ENCODE results near the gene GRAP2.
"Not testable (repeated sequence)": the region's sequence is repeated elsewhere in the genome, so short reads cannot be mapped to it uniquely, and the experiment has no call there.

Gene GRAP2

GRCh38 chr22:39900306-39901227 is at the start of gene GRAP2:
Gene GRAP2 (plus strand): TSS chr22:39901084. CDS start chr22:39947107, 46,023 bp downstream.
- DNase-seq (ENCODE audit: low read depth in 2 of 2, low spot score in 1 of 2), result peak in 1 of 2 donors; percentile 41

- no peak for DNase-seq (ENCODE audit: low read depth in 2 of 2, low spot score in 1 of 2)
These were observed 49.1 kb upstream of the GRAP2 start for GRCh38 chr22:39851606-39852315.

GRCh38 chr22:39852799-39853198 is 48.1 kb upstream of the GRAP2 start:
- no peak for DNase-seq (ENCODE audit: low read depth in 2 of 2, low spot score in 1 of 2)

DNA sequence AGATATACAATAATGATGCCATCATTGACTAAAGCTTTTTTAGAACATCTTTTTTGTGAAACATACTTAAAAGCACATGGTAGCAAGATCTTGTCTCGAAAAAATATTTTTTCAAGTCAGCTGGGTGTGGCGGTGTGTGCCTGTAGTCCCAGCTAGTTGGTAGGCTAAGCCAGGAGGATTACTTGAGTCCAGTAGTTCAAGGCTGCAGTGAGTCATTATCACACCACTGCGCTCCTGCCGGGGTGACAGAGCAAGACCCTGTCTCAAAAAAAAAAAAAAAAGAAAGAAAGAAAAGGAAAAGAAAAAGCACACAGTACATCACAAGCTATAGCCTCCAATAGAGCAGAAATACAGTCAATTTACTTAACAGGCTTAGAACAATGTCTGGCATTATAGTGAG is 44.3 kb upstream of the GRAP2 start:
- no peak for DNase-seq (ENCODE audit: low read depth in 2 of 2, low spot score in 1 of 2)

GRCh38 chr22:39859903-39860588 is 40.8 kb upstream of the GRAP2 start:
- no peak for DNase-seq (ENCODE audit: low read depth in 2 of 2, low spot score in 1 of 2)

- DNase-seq (ENCODE audit: low read depth in 2 of 2, low spot score in 1 of 2), result no peak
These were observed 32.1 kb upstream of the GRAP2 start for GRCh38 chr22:39868741-39869140.

GRCh38 chr22:39869797-39870196 is 31.1 kb upstream of the GRAP2 start:
- DNase-seq (ENCODE audit: low read depth in 2 of 2, low spot score in 1 of 2), result not testable (repeated sequence)

GRCh38 chr22:39871008-39871798 is 29.7 kb upstream of the GRAP2 start:
- no peak for DNase-seq (ENCODE audit: low read depth in 2 of 2, low spot score in 1 of 2)

GRCh38 chr22:39872548-39872947 is 28.3 kb upstream of the GRAP2 start:
- no peak for DNase-seq (ENCODE audit: low read depth in 2 of 2, low spot score in 1 of 2)

- no peak for DNase-seq (ENCODE audit: low read depth in 2 of 2, low spot score in 1 of 2)
These were observed 26.9 kb upstream of the GRAP2 start for GRCh38 chr22:39873965-39874364.

DNA sequence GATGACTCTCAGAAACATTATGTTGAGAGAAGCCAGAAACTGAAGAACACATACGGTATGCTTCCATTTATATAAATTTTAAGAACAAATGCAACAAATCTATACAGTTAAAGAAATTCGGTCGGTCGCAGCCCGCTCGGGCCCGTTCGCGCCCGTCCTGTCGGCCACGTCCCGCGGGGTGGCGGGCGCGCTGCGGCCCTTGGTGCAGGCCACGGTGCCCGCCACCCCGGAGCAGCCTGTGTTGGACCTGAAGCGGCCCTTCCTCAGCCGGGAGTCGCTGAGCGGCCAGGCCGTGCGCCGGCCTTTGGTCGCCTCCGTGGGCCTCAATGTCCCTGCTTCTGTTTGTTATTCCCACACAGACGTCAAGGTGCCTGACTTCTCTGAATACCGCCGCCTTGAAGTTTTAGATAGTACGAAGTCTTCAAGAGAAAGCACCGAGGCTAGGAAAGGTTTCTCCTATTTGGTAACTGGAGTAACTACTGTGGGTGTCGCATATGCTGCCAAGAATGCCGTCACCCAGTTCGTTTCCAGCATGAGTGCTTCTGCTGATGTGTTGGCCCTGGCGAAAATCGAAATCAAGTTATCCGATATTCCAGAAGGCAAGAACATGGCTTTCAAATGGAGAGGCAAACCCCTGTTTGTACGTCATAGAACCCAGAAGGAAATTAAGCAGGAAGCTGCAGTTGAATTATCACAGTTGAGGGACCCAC is 25.6 kb upstream of the GRAP2 start:
- not testable (repeated sequence) for DNase-seq (ENCODE audit: low read depth in 2 of 2, low spot score in 1 of 2)

DNA sequence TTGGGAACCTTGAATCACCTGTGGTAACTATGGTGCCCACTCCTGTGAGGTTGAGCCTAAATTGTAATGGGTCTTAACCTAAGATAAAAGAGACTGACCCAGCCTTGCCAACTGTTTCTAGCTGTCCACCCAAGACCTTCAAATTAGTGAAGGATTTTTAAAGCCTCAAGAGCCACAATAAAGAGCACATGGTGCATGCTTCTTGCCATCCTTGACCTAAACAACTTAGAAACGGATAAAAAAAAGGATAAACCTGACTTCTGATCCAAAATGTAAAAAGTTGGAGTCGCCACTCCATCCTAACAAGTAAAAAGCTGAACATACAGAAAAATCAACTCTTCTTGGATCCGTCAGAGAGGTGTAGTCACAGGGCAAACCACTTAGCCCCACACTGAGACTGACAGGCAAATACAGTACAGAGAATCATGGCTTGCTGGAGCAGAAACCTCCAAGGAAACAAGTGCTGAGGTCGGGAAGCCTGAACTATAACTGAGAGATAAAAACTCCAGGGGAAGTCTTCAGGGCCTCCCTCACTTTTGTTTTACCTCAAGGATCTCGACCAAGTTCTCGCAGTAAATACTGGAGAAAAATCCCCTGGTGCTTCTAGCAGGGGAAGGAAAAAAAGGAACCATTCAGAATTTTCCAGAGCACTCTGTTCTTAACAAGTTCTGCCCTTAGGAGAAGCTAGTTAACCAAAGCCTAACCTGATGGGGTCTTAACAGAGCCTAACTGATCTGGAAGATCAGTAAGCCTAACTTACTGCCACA is 23.6 kb upstream of the GRAP2 start:
- no peak for DNase-seq (ENCODE audit: low read depth in 2 of 2, low spot score in 1 of 2)

- no peak for DNase-seq (ENCODE audit: low read depth in 2 of 2, low spot score in 1 of 2)
These were observed 20.2 kb upstream of the GRAP2 start for GRCh38 chr22:39880722-39881121.

GRCh38 chr22:39883057-39883456 is 17.8 kb upstream of the GRAP2 start:
- no peak for DNase-seq (ENCODE audit: low read depth in 2 of 2, low spot score in 1 of 2)

DNA sequence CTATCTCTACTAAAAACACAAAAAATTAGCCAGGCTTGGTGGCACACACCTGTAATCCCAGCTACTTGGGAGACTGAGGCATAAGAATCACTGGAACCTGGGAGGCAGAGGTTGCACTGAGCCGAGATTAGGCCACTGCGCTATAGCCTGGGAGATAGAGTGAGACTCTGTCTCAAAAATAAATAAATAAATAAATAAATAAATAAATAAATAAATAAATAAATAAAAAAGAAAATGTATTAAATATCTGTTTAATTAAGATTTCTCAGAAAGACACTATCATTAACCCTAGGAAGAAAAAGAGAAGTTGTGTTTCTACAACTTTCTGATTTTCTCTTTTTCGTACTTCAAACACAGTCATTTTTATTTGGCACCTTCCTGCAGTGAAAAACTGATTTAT is 11.0 kb upstream of the GRAP2 start:
- not testable (repeated sequence) for DNase-seq (ENCODE audit: low read depth in 2 of 2, low spot score in 1 of 2)

DNA sequence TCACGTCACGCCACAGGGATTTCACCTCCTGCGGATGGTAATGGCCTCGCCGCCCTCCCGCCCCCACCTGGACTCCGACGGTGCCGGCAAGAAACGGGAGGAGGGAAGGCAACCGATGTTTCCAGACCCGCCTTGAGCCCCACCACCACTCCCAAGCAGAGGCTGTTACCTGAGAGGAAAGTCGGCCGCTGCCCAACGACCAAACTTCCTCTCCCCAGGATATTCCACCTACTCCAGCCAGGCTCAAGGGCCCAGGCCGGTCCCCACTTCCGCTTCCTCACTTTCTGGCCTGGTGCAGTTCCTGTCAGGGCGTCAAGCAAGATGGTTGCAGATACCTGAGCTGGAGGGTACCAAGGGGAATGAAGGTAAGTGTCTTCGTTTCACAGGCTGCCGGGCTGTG is 7.4 kb upstream of the GRAP2 start, which contains the start of gene ENTHD1:
Gene ENTHD1 (minus strand): TSS at position 235 of the 400 bp plus-strand sequence. CDS start 6,012 bp downstream, outside the sequence.
- DNase-seq (ENCODE audit: low read depth in 2 of 2, low spot score in 1 of 2), result no peak

DNA sequence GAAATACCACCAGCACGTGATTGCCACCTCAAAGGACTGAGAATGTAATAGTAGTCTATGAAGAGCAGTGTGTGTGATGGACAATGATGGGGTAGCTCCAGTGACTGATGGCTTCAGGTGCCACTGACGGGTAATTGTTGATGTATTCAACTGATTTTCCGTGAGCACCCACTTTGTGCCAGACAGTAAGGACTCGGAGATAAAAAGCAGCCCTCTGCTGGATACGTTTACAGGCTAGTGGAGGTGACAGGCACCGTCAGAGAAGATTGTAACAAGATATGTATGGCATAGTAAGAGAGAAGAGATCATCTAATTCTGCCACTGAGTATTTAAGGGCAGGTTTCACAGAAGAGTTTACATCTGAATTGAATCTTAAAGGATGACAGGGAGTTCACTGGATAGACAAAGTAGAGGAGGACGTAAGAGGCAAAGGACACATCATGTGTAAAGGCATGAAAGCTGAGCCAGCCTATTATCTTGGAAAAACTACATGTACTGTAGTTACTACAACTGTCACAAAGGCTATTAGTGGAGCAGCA is 6.3 kb upstream of the GRAP2 start:
- DNase-seq (ENCODE audit: low read depth in 2 of 2, low spot score in 1 of 2), result no peak

- DNase-seq (ENCODE audit: low read depth in 2 of 2, low spot score in 1 of 2), result no peak
These were observed 5.2 kb upstream of the GRAP2 start for GRCh38 chr22:39895682-39896081.
